ENCODE results near the gene C2orf76. TPM values are rescaled to one million over a fixed set of nuclear protein-coding genes. Genes with fewer than 3 reads are reported as not detected.

The C2orf76 gene
- total RNA-seq, 2 experiments from 2014 or later, result 15.4 to 17.7 TPM

DNA sequence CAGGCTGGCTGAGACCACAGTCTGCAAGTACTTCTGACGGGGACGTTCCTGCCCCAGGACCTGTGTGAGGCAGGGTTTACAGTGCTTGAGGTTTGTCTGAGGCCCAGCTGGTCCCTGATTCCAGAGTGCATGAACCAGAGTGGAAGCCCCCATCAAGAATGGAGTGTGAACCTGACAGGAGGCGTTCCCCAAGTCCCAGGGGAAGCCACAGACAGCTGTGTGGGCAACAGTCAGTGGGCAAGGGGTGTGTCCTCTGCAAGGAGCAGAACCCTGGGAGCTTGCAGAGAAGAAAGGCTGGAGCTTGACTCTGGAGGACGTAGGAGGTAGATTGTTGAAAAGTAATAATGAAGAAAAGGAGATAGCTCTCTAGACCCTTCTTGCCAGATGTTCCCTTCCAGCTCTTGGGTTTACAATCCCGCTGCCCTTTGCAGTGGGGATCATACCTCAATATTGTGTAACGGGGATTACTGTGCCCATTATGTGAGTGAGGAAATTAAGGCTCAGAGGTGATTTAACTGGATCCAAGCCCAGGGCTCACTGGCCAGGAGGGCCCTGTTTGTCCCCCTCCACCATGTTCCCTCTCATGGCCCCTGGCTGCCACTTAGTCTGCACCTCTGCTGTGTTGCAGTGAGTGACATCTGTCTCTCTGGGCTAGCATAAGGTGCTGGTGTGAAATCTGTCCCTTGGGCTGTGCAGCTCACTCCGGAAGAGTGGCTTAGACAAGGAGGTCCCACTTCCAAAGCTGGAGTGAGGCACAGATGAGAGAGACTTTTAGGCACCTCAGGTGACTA, 6.3 kb upstream of the C2orf76 start:
- peaks cover 11% of the 10 kb centered on the region; the same call in 1 of the 2 replicates for H4K20me1 ChIP-seq (ENCODE audit: insufficient read depth, low read length)
- DNase-seq (ENCODE audit: low spot score), result no peak
- H3K9me2 ChIP-seq (ENCODE audit: insufficient read depth, low read length), result no peaks in the 10 kb centered on the region
- peaks cover 70% of the 10 kb centered on the region for H3K36me3 ChIP-seq (ENCODE audit: insufficient read depth, low read length)
- intact Hi-C loops (cut with micrococcal nuclease; ENCODE audit: unreplicated experiment), result no loop called here
- H3K4me3 ChIP-seq (ENCODE audit: low read depth, low read length, poor library complexity, severe bottlenecking), result no peak overlapping the region
- H3K79me2 ChIP-seq (ENCODE audit: insufficient read depth, low read depth, low read length), result peaks cover 10% of the 10 kb centered on the region; the same call in 1 of the 2 replicates
- H3K9me3 ChIP-seq (ENCODE audit: low read length), result peaks cover 7% of the 10 kb centered on the region; the same call in 1 of the 2 replicates
- H2AFZ ChIP-seq (ENCODE audit: low read length), result no peak overlapping the region
- no peak overlapping the region for H3K27ac ChIP-seq (ENCODE audit: low read depth, low read length, poor library complexity, severe bottlenecking)
- peaks cover 23% of the 10 kb centered on the region for H3K4me1 ChIP-seq (ENCODE audit: insufficient read depth, low read length, poor library complexity, severe bottlenecking)
- no peak overlapping the region for H3K4me2 ChIP-seq (ENCODE audit: low read length)
- ChIA-PET POLR2A (no interaction called here), CTCF (ENCODE audit: unreplicated experiment) (no interaction called here)
- TF ChIP-seq, protein P1, sequence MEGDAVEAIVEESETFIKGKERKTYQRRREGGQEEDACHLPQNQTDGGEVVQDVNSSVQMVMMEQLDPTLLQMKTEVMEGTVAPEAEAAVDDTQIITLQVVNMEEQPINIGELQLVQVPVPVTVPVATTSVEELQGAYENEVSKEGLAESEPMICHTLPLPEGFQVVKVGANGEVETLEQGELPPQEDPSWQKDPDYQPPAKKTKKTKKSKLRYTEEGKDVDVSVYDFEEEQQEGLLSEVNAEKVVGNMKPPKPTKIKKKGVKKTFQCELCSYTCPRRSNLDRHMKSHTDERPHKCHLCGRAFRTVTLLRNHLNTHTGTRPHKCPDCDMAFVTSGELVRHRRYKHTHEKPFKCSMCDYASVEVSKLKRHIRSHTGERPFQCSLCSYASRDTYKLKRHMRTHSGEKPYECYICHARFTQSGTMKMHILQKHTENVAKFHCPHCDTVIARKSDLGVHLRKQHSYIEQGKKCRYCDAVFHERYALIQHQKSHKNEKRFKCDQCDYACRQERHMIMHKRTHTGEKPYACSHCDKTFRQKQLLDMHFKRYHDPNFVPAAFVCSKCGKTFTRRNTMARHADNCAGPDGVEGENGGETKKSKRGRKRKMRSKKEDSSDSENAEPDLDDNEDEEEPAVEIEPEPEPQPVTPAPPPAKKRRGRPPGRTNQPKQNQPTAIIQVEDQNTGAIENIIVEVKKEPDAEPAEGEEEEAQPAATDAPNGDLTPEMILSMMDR (conservative IDR thresholded peaks at IDR 0.05; ENCODE audit: low read length), result no peak
- TF ChIP-seq EZH2phosphoT487 (IDR thresholded peaks at IDR 0.05; ENCODE audit: borderline replicate concordance, low read depth, low read length), result no peak
- no TSS peak for BruUV-seq (replicated peaks)

DNA sequence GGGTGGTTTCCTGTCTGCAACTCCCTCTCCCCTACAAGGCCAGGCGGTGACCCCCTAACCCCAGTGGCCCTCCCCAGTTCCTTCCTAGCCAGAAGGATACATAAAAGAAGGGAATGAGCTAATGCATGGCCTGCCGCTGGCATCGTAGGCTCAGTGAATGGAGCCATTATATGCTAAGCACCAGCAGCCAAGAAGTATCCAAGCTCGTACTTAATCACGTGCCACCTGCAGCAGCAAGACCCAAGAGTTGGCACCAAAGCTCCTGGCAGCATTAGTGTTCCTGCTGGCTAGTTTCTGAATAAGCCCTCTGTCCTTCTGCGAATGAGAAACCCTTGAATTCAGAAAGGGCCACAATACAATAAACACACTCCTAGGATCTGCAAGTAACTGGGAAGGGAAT, 4.5 kb upstream of the C2orf76 start:
- intact Hi-C loops (cut with micrococcal nuclease; ENCODE audit: unreplicated experiment), result no loop called here
- Histone ChIP-seq H3K4me2 (ENCODE audit: low read length) (no peak overlapping the region), H3K4me3 (ENCODE audit: low read depth, low read length, poor library complexity, severe bottlenecking) (no peak overlapping the region), H3K4me1 (ENCODE audit: insufficient read depth, low read length, poor library complexity, severe bottlenecking) (peaks cover 13% of the 10 kb centered on the region), H3K9me2 (ENCODE audit: insufficient read depth, low read length) (no peaks in the 10 kb centered on the region), H4K20me1 (ENCODE audit: insufficient read depth, low read length) (peaks cover 16% of the 10 kb centered on the region; the same call in 1 of the 2 replicates), H3K27ac (ENCODE audit: low read depth, low read length, poor library complexity, severe bottlenecking) (no peak overlapping the region), H3K9me3 (ENCODE audit: low read length) (peaks cover 7% of the 10 kb centered on the region; the same call in 1 of the 2 replicates), H3K36me3 (ENCODE audit: insufficient read depth, low read length) (peaks cover 70% of the 10 kb centered on the region), H2AFZ (ENCODE audit: low read length) (no peak overlapping the region), H3K79me2 (ENCODE audit: insufficient read depth, low read depth, low read length) (peaks cover 25% of the 10 kb centered on the region; the same call in 1 of the 2 replicates)
- TF ChIP-seq, protein P1 (conservative IDR thresholded peaks at IDR 0.05; ENCODE audit: low read length), result no peak
- no peak for TF ChIP-seq EZH2phosphoT487 (IDR thresholded peaks at IDR 0.05; ENCODE audit: borderline replicate concordance, low read depth, low read length)
- POLR2A ChIA-PET, result no interaction called here
- no TSS peak for BruUV-seq (replicated peaks)
- CTCF ChIA-PET (ENCODE audit: unreplicated experiment), result no interaction called here
- DNase-seq (ENCODE audit: low spot score), result no peak

DNA sequence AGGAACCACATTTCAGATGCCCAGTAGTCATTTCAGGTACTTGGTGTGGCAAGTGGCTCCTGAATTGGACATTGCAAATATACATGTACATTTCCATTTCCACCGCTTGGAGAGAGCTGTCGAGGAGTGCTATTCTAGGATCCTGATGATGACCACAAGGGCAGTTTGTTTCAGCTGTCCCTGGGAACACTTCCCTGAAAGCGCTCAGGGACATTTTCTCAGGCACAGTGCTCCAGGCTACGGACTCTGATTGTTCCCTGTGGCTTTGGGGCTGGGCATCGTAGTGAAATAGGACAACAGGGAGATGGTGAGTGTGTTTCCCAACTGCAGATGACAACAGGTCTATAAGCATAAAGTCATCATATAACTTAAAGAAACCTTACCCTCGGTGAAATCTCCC, 3.2 kb upstream of the C2orf76 start:
- Histone ChIP-seq H3K4me1 (ENCODE audit: insufficient read depth, low read length, poor library complexity, severe bottlenecking) (peaks cover 20% of the 10 kb centered on the region), H3K36me3 (ENCODE audit: insufficient read depth, low read length) (peaks cover 68% of the 10 kb centered on the region)
- POLR2A ChIA-PET, result interaction anchor here (1.1 kb wide), 1 partner anchor 19 kb away, joined by 4 read pairs; no protein-coding TSS in a partner anchor

More for the DNA sequence above, 3.2 kb upstream of the C2orf76 start:
- CTCF ChIA-PET (ENCODE audit: unreplicated experiment), result no interaction called here
- intact Hi-C loops (cut with micrococcal nuclease; ENCODE audit: unreplicated experiment), result loop anchor here (5.0 to 10.0 kb wide), 3 partner anchors 488 to 1315 kb away; no protein-coding TSS in a partner anchor
- TF ChIP-seq, protein P1 (conservative IDR thresholded peaks at IDR 0.05; ENCODE audit: low read length), result no peak
- no peak for TF ChIP-seq EZH2phosphoT487 (IDR thresholded peaks at IDR 0.05; ENCODE audit: borderline replicate concordance, low read depth, low read length)
- no peak for DNase-seq (ENCODE audit: low spot score)
- Histone ChIP-seq H3K79me2 (ENCODE audit: insufficient read depth, low read depth, low read length) (peaks cover 38% of the 10 kb centered on the region), H3K4me2 (ENCODE audit: low read length) (no peak overlapping the region), H3K9me3 (ENCODE audit: low read length) (peaks cover 7% of the 10 kb centered on the region; the same call in 1 of the 2 replicates), H2AFZ (ENCODE audit: low read length) (no peak overlapping the region), H4K20me1 (ENCODE audit: insufficient read depth, low read length) (peaks cover 16% of the 10 kb centered on the region; the same call in 1 of the 2 replicates), H3K4me3 (ENCODE audit: low read depth, low read length, poor library complexity, severe bottlenecking) (no peak overlapping the region), H3K27ac (ENCODE audit: low read depth, low read length, poor library complexity, severe bottlenecking) (no peak overlapping the region), H3K9me2 (ENCODE audit: insufficient read depth, low read length) (no peaks in the 10 kb centered on the region)
- no TSS peak for BruUV-seq (replicated peaks)
